Tibial artery (tissue), 4 donors: ENCODE results near the gene SLC7A4.

ENCODE experiments used
- DNase-seq, 2 donors: peaks; one replicate each; pipeline ENCODE4 v3.0.0-alpha.2; 2019
- H3K27ac ChIP-seq, 2 donors: fragments of 200-600 bp; sonication (generic) in 1 of 2; 1 replicate in 1 of 2; 2 replicates in 1 of 2; pipeline ENCODE4 v1.5.1; 2018 to 2019; ENCODE audit warnings: mild to moderate bottlenecking in 1 of 2
- H3K27me3 ChIP-seq, 2 donors: fragments of 200-600 bp; sonication (generic) in 1 of 2; one replicate each; pipeline versions ENCODE4 v1.5.1 to v1.6.0; 2016 to 2019
- H3K36me3 ChIP-seq, 3 donors: fragments of 200-600 bp; sonication (generic) in 2 of 3; one replicate each; pipeline ENCODE4 v1.5.1; 2016 to 2019; ENCODE audit warnings: mild to moderate bottlenecking in 2 of 3
- H3K4me1 ChIP-seq, 4 donors: fragments of 200-600 bp; sonication (generic) in 2 of 4; 1 replicate in 3 of 4; 2 replicates in 1 of 4; pipeline ENCODE4 v1.5.1; 2016 to 2019
- H3K4me3 ChIP-seq, 2 donors: fragments of 200-600 bp; sonication (generic) in 1 of 2; 1 replicate in 1 of 2; 2 replicates in 1 of 2; pipeline ENCODE4 v1.5.1; 2018 to 2019; ENCODE audit warnings: mild to moderate bottlenecking in 2 of 2
- H3K9me3 ChIP-seq, 3 donors: fragments of 200-600 bp; sonication (generic) in 1 of 3; one replicate each; pipeline ENCODE4 v1.5.1; 2016 to 2019
- CTCF ChIP-seq, 2 experiments: fragments of 200-600 bp in 1 of 2; fragments of 450-650 bp in 1 of 2; IDR thresholded peaks; one replicate each; pipeline ENCODE4 v1.5.1; 2017 to 2019; ENCODE audit warnings: antibody characterized with exemption in 2 of 2, mild to moderate bottlenecking in 1 of 2, moderate library complexity in 1 of 2
- intact Hi-C: fragments of 100-400 bp; cut with DNase I; formaldehyde crosslinking; loops from one replicate; pipeline ENCODE4 v1.15.0; 2023; ENCODE audit warnings: low total_unique reads

SLC7A4 gene

GRCh38 chr22:20982563-20982882, 49.8 kb downstream of the SLC7A4 start:
- no peak for DNase-seq
- intact Hi-C loops: no loop called here
- H3K4me3 ChIP-seq: peak overlapping the region; percentile 79 to 82
- TF ChIP-seq CTCF (IDR thresholded peaks at IDR 0.05): no peak
- H3K27me3 ChIP-seq: peaks cover 0 to 16% of the 10 kb centered on the region in 2 donors
- peaks cover 0 to 10% (median 0%) of the 10 kb centered on the region in 3 donors for H3K9me3 ChIP-seq
- peaks cover 0 to 41% (median 23%) of the 10 kb centered on the region in 4 donors for H3K4me1 ChIP-seq
- peak overlapping the region; percentile 85 to 87 for H3K27ac ChIP-seq
- H3K36me3 ChIP-seq: peaks cover 4 to 35% (median 16%) of the 10 kb centered on the region in 3 donors

- Histone ChIP-seq H3K9me3 (peaks cover 0 to 10% (median 0%) of the 10 kb centered on the region in 3 donors), H3K4me1 (peaks cover 0 to 41% (median 23%) of the 10 kb centered on the region in 4 donors), H3K27ac (peak within 1 kb of the TSS; percentile 85 to 87), H3K27me3 (peaks cover 0 to 20% of the 10 kb centered on the region in 2 donors), H3K4me3 (peak within 1 kb of the TSS; percentile 79 to 82), H3K36me3 (peaks cover 0 to 30% (median 10%) of the 10 kb centered on the region in 3 donors)
- intact Hi-C loops: no loop called here
- peak; percentile 52 to 57 for TF ChIP-seq CTCF (IDR thresholded peaks at IDR 0.05)
- peak; percentile 74 to 90 for DNase-seq
These were observed 50.4 kb downstream of the SLC7A4 start, which contains the start of gene LZTR1 for GRCh38 chr22:20981787-20982562. Gene LZTR1, plus strand, starts transcription at chr22:20982297. Its CDS starts 75 bp downstream, at chr22:20982372.

GRCh38 chr22:20980938-20981722, 51.2 kb downstream of the SLC7A4 start:
- H3K4me3 ChIP-seq: peak overlapping the region; percentile 79 to 82
- H3K36me3 ChIP-seq: peaks cover 0 to 23% (median 8%) of the 10 kb centered on the region in 3 donors
- DNase-seq: no peak
- H3K4me1 ChIP-seq: peaks cover 0 to 41% (median 23%) of the 10 kb centered on the region in 4 donors
- H3K27ac ChIP-seq: peak overlapping the region; percentile 85 to 87
- H3K27me3 ChIP-seq: peaks cover 0 to 28% of the 10 kb centered on the region in 2 donors
- TF ChIP-seq CTCF (IDR thresholded peaks at IDR 0.05): no peak
- peaks cover 0 to 10% (median 0%) of the 10 kb centered on the region in 3 donors for H3K9me3 ChIP-seq
- intact Hi-C loops: no loop called here

GRCh38 chr22:20980523-20980922, 51.8 kb downstream of the SLC7A4 start:
- Histone ChIP-seq H3K4me3 (no peak overlapping the region), H3K36me3 (peaks cover 0 to 18% (median 3%) of the 10 kb centered on the region in 3 donors), H3K4me1 (peaks cover 0 to 41% (median 23%) of the 10 kb centered on the region in 4 donors), H3K27ac (no peak overlapping the region), H3K9me3 (peaks cover 0 to 10% (median 0%) of the 10 kb centered on the region in 3 donors), H3K27me3 (peaks cover 0 to 30% of the 10 kb centered on the region in 2 donors)
- TF ChIP-seq CTCF (IDR thresholded peaks at IDR 0.05): no peak
- intact Hi-C loops: no loop called here
- no peak for DNase-seq

- no peak for DNase-seq
- Histone ChIP-seq H3K36me3 (peaks cover 0 to 15% (median 0%) of the 10 kb centered on the region in 3 donors), H3K27me3 (peaks cover 0 to 35% of the 10 kb centered on the region in 2 donors), H3K4me1 (peaks cover 0 to 41% (median 23%) of the 10 kb centered on the region in 4 donors), H3K27ac (no peak overlapping the region), H3K4me3 (peak overlapping the region; percentile 9 to 21), H3K9me3 (peaks cover 0 to 10% (median 0%) of the 10 kb centered on the region in 3 donors)
- intact Hi-C loops: no loop called here
- TF ChIP-seq CTCF (IDR thresholded peaks at IDR 0.05): no peak
These were observed 52.4 kb downstream of the SLC7A4 start for GRCh38 chr22:20979940-20980453.
